HepG2 (cell line): ENCODE measurements around the gene GLOD4. TPM values are rescaled to one million over a fixed set of nuclear protein-coding genes. Genes with fewer than 3 reads are reported as not detected.

Experiments used
- ATM ChIP-seq: fragments of 450-650 bp; IDR thresholded peaks from 2 replicates; pipeline ENCODE4 v1.7.1; 2017; ENCODE audit warnings: mild to moderate bottlenecking, borderline replicate concordance
- BRD4 ChIP-seq: sonication (generic); formaldehyde crosslinking; IDR thresholded peaks from 2 replicates; pipeline ENCODE4 v1.4.0; 2020; ENCODE audit warnings: missing genetic modification reagents
- CBX2 ChIP-seq, 2 experiments: fragments of 200-600 bp in 1 of 2; sonication (generic); formaldehyde crosslinking in 1 of 2; IDR thresholded peaks; 2 replicates each; pipeline versions ENCODE4 v1.7.0 to v1.8.1; 2018 to 2022; ENCODE audit warnings: low read depth in 2 of 2, low read length in 1 of 2, mild to moderate bottlenecking in 1 of 2, missing genetic modification reagents in 1 of 2
- FOXJ3 ChIP-seq: sonication (generic); formaldehyde crosslinking; IDR thresholded peaks from 2 replicates; pipeline ENCODE4 v1.4.0; 2020; ENCODE audit warnings: missing genetic modification reagents, mild to moderate bottlenecking, borderline replicate concordance
- HES4 ChIP-seq: sonication (generic); formaldehyde crosslinking; IDR thresholded peaks from 2 replicates; pipeline ENCODE4 v1.9.0; 2021; ENCODE audit warnings: mild to moderate bottlenecking, missing genetic modification reagents, borderline replicate concordance
- HHEX ChIP-seq: IDR thresholded peaks from 2 replicates; pipeline ENCODE4 v1.6.1; 2016; ENCODE audit warnings: control low read depth
- HMGA1 ChIP-seq: sonication (generic); formaldehyde crosslinking; conservative IDR thresholded peaks from 2 replicates; pipeline ENCODE4 v1.4.0; 2020; ENCODE audit warnings: missing genetic modification reagents
- ISL2 ChIP-seq: sonication (generic); formaldehyde crosslinking; IDR thresholded peaks from 2 replicates; pipeline ENCODE4 v1.5.0; 2020; ENCODE audit warnings: missing genetic modification reagents
- MBNL3 ChIP-seq: fragments of 250-450 bp; sonication (Bioruptor Pico); conservative IDR thresholded peaks from 2 replicates; pipeline ENCODE4 v1.8.0; 2022; ENCODE audit warnings: mild to moderate bottlenecking, inconsistent platforms
- MYC ChIP-seq: sonication (generic); formaldehyde crosslinking; IDR thresholded peaks from 2 replicates; pipeline ENCODE4 v1.9.0; 2021; ENCODE audit warnings: missing genetic modification reagents, borderline replicate concordance
- NONO ChIP-seq, 2 experiments: fragments of 450-650 bp in 1 of 2; sonication (generic) in 1 of 2; formaldehyde crosslinking in 1 of 2; IDR thresholded peaks in 1 of 2; conservative IDR thresholded peaks in 1 of 2; 2 replicates each; pipeline versions ENCODE4 v1.6.1 to v1.8.0; 2017 to 2022; ENCODE audit warnings: mild to moderate bottlenecking in 1 of 2, missing genetic modification reagents in 1 of 2, moderate library complexity in 1 of 2
- NPAS2 ChIP-seq: sonication (generic); formaldehyde crosslinking; IDR thresholded peaks from 2 replicates; pipeline ENCODE4 v1.8.0; 2022; ENCODE audit warnings: mild to moderate bottlenecking, missing genetic modification reagents, borderline replicate concordance
- PHF21A ChIP-seq: sonication (generic); formaldehyde crosslinking; IDR thresholded peaks from 2 replicates; pipeline ENCODE4 v1.5.0; 2020; ENCODE audit warnings: mild to moderate bottlenecking, missing genetic modification reagents
- SOX6 ChIP-seq, 2 experiments: fragments of 450-650 bp in 1 of 2; sonication (generic) in 1 of 2; formaldehyde crosslinking in 1 of 2; IDR thresholded peaks; 2 replicates each; pipeline versions ENCODE4 v1.4.0 to v1.6.1; 2017 to 2020; ENCODE audit warnings: antibody characterized with exemption in 1 of 2, mild to moderate bottlenecking in 1 of 2, missing genetic modification reagents in 1 of 2
- SP1 ChIP-seq, 2 experiments: fragments of 450-650 bp in 1 of 2; sonication (generic) in 1 of 2; formaldehyde crosslinking in 1 of 2; IDR thresholded peaks; 2 replicates each; pipeline versions ENCODE4 v1.4.0 to v1.6.1; 2016 to 2020; ENCODE audit warnings: missing genetic modification reagents in 1 of 2
- SP5 ChIP-seq: IDR thresholded peaks from 2 replicates; pipeline ENCODE4 v1.6.1; 2016; ENCODE audit warnings: low read depth, borderline replicate concordance
- TSC22D2 ChIP-seq: sonication (generic); formaldehyde crosslinking; IDR thresholded peaks from 2 replicates; pipeline ENCODE4 v1.5.1; 2020; ENCODE audit warnings: missing genetic modification reagents, mild to moderate bottlenecking, borderline replicate concordance
- ZNF3 ChIP-seq: IDR thresholded peaks from 2 replicates; pipeline ENCODE4 v1.7.0; 2017; ENCODE audit warnings: inconsistent platforms
- ZNF460 ChIP-seq: sonication (generic); formaldehyde crosslinking; IDR thresholded peaks from 2 replicates; pipeline ENCODE4 v1.5.1; 2020; ENCODE audit warnings: missing genetic modification reagents, mild to moderate bottlenecking, borderline replicate concordance
- ZNF546 ChIP-seq: sonication (generic); formaldehyde crosslinking; conservative IDR thresholded peaks from 2 replicates; pipeline ENCODE4 v1.8.1; 2023; ENCODE audit warnings: mild to moderate bottlenecking, missing genetic modification reagents
- ZNF674 ChIP-seq: sonication (generic); formaldehyde crosslinking; IDR thresholded peaks from 2 replicates; pipeline ENCODE4 v1.5.0; 2020; ENCODE audit warnings: low read depth, mild to moderate bottlenecking, missing genetic modification reagents
- ZNF788 ChIP-seq: sonication (generic); formaldehyde crosslinking; IDR thresholded peaks from 2 replicates; pipeline ENCODE4 v1.5.0; 2020; ENCODE audit warnings: mild to moderate bottlenecking, missing genetic modification reagents, borderline replicate concordance
- polyA plus RNA-seq, 8 experiments: library from polyadenylated mRNA; depleted of rRNA in 3 of 8; stranded (reverse) in 7 of 8; unstranded in 1 of 8; fragments of >200 nt; fragmentation: Illumina TruSeq in 4 of 8; extraction: Trizol in 4 of 8; gene quantifications; 2 replicates each; pipeline versions ENCODE4 v1.2.1 to v1.2.3, GENCODE V29; 2011 to 2016; ENCODE audit warnings: low read depth in 4 of 8, missing spikeins in 1 of 8, mixed read lengths in 1 of 8; ENCODE audit not compliant: insufficient read depth in 1 of 8
- total RNA-seq, 5 experiments: library from RNA; depleted of rRNA; stranded (reverse); fragments of >200 nt; fragmentation: Illumina TruSeq; extraction: Trizol; gene quantifications; 2 replicates each; pipeline ENCODE4 v1.2.3, GENCODE V29; 2016; ENCODE audit warnings: low read depth in 1 of 5
- TF ChIP-seq, protein P1 (sequence below): sonication (generic); formaldehyde crosslinking; IDR thresholded peaks from 2 replicates; pipeline ENCODE4 v1.8.0; 2022; ENCODE audit warnings: mild to moderate bottlenecking, missing genetic modification reagents; ENCODE audit not compliant: insufficient replicate concordance
- TF ChIP-seq, protein P2 (sequence below): fragments of 450-650 bp; IDR thresholded peaks from 2 replicates; pipeline ENCODE4 v1.6.1; 2016
- TF ChIP-seq, protein P3 (sequence below): sonication (generic); formaldehyde crosslinking; IDR thresholded peaks from 2 replicates; pipeline ENCODE4 v1.5.0; 2020; ENCODE audit warnings: mild to moderate bottlenecking, low read depth, missing genetic modification reagents, borderline replicate concordance
- TF ChIP-seq, protein P4 (sequence below): IDR thresholded peaks from 2 replicates; pipeline ENCODE4 v1.6.1; 2016; ENCODE audit warnings: missing biosample characterization, missing genetic modification reagents, low read depth

GLOD4 gene
- total and polyA plus RNA-seq, 2 of the 13 experiments (the other 11 are each of a cell fraction or from before 2014, with no cell fraction given): 53.7 to 87.8 TPM

DNA sequence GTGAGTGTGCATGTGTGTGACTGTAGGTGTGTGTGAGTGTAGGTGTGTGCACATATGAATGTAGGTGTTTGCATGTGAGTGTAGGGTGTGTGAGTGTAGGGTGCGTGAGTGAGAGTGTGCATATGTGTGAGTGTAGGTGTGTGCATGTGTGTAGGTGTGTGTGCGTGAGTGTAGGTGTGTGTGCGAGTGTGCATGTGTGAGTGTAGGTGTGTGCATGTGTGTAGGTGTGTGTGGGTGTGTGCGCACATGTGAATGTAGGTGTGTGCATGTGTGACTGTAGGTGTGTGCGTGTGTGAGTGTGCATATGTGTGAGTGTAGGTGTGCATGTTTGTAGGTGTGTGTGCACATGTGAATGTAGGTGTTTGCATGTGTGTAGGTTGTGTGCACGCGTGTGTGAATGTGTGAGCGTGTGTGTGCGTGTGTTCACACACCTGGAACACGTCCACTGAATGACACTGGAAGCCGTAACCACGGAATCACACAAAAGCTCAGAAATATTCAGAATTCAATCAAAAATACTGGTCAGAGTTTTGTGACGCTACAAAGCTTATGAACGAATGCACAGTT, 30.6 kb upstream of the GLOD4 start (continued):
- TF ChIP-seq ZNF788 (CRISPR knock-in tag) (no peak), MBNL3 (CRISPR knock-in tag) (no peak), FOXJ3 (CRISPR knock-in tag) (no peak), HMGA1 (CRISPR knock-in tag) (no peak), HES4 (CRISPR knock-in tag) (no peak), ATM (no peak), BRD4 (no peak), HHEX (CRISPR knock-in tag) (no peak), NONO (IDR thresholded peaks at IDR 0.05) (no peak), NONO (CRISPR knock-in tag; conservative IDR thresholded peaks at IDR 0.05) (no peak), PHF21A (CRISPR knock-in tag) (no peak), SOX6 (IDR thresholded peaks at IDR 0.05) (0 out of 2 replicates have a peak, but pooled peaks have one; percentile 42), SOX6 (CRISPR knock-in tag; IDR thresholded peaks at IDR 0.05) (no peak), ZNF460 (no peak), ZNF3 (CRISPR knock-in tag) (no peak), SP1 (IDR thresholded peaks at IDR 0.05) (0 out of 2 replicates have a peak, but pooled peaks have one; percentile 25), SP1 (CRISPR knock-in tag; IDR thresholded peaks at IDR 0.05) (no peak), ISL2 (no peak), CBX2 (IDR thresholded peaks at IDR 0.05; ENCODE audit: low read depth, low read length) (no peak), CBX2 (CRISPR knock-in tag; IDR thresholded peaks at IDR 0.05; ENCODE audit: low read depth) (no peak), NPAS2 (CRISPR knock-in tag) (no peak), ZNF546 (CRISPR knock-in tag) (no peak), MYC (CRISPR knock-in tag) (no peak), TSC22D2 (CRISPR knock-in tag) (no peak), SP5 (CRISPR knock-in tag) (no peak), ZNF674 (CRISPR knock-in tag) (no peak)
- TF ChIP-seq, protein P1, sequence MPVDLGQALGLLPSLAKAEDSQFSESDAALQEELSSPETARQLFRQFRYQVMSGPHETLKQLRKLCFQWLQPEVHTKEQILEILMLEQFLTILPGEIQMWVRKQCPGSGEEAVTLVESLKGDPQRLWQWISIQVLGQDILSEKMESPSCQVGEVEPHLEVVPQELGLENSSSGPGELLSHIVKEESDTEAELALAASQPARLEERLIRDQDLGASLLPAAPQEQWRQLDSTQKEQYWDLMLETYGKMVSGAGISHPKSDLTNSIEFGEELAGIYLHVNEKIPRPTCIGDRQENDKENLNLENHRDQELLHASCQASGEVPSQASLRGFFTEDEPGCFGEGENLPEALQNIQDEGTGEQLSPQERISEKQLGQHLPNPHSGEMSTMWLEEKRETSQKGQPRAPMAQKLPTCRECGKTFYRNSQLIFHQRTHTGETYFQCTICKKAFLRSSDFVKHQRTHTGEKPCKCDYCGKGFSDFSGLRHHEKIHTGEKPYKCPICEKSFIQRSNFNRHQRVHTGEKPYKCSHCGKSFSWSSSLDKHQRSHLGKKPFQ (CRISPR knock-in tag): no peak
- TF ChIP-seq, protein P2, sequence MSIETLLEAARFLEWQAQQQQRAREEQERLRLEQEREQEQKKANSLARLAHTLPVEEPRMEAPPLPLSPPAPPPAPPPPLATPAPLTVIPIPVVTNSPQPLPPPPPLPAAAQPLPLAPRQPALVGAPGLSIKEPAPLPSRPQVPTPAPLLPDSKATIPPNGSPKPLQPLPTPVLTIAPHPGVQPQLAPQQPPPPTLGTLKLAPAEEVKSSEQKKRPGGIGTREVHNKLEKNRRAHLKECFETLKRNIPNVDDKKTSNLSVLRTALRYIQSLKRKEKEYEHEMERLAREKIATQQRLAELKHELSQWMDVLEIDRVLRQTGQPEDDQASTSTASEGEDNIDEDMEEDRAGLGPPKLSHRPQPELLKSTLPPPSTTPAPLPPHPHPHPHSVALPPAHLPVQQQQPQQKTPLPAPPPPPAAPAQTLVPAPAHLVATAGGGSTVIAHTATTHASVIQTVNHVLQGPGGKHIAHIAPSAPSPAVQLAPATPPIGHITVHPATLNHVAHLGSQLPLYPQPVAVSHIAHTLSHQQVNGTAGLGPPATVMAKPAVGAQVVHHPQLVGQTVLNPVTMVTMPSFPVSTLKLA: peak; percentile 93
- TF ChIP-seq, protein P3, sequence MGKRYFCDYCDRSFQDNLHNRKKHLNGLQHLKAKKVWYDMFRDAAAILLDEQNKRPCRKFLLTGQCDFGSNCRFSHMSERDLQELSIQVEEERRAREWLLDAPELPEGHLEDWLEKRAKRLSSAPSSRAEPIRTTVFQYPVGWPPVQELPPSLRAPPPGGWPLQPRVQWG (CRISPR knock-in tag): no peak
- TF ChIP-seq, protein P4, sequence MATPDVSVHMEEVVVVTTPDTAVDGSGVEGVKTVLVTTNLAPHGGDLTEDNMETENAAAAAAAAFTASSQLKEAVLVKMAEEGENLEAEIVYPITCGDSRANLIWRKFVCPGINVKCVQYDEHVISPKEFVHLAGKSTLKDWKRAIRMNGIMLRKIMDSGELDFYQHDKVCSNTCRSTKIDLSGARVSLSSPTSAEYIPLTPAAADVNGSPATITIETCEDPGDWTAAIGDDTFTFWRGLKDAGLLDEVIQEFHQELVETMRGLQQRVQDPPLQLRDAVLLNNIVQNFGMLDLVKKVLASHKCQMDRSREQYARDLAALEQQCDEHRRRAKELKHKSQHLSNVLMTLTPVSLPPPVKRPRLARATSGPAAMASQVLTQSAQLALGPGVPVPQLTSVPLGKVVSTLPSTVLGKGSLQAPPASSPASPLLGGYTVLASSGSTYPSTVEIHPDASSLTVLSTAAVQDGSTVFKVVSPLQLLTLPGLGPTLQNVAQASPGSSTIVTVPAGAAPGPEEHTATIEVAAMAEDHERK (CRISPR knock-in tag): no peak
